Measurements from ENCODE around the gene DDX50.
"Not testable (repeated sequence)": the region's sequence is repeated elsewhere in the genome, so short reads cannot be mapped to it uniquely, and the experiment has no call there.

Gene DDX50

DNA sequence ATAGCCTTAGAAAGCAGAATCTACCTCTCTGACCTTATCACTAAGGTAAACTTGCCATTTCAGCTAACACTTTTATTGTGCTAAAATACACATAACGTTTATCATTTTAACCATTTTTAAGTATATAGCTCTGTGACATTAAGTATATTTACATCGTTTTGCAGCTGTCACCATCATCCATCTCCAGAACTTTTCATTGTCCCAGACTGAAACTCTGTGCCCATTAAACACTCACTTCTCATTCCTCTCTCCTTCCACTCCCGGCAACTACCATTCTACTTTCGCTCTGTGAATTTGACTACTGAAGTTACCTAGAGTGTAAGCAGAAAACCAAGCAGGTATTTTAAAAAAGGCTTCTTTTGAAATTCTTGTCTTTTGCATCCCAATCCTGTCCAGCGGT is 1.3 kb downstream of the DDX50 start:
- DNase-seq, result no peak

DNA sequence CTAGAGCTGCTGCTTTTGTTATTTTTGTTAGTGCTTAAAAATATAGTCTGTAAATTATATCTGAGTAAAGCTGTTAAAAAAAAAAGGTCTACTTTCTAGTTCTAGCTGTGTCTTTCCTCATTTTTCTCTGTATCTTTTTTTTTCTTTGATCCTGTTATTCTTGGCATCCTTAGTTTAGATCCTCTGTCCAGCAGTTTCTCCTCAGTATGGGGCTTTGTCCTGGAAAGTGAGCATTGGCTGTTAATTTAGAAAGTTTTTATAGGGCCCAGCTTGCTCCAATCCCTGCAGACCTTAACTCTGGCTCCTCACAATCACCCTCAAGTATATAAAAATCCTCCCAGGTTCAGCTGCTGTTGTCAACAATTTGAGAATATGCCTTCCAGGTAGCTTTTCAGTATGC is 23.5 kb downstream of the DDX50 start:
- DNase-seq, result no peak

DNA sequence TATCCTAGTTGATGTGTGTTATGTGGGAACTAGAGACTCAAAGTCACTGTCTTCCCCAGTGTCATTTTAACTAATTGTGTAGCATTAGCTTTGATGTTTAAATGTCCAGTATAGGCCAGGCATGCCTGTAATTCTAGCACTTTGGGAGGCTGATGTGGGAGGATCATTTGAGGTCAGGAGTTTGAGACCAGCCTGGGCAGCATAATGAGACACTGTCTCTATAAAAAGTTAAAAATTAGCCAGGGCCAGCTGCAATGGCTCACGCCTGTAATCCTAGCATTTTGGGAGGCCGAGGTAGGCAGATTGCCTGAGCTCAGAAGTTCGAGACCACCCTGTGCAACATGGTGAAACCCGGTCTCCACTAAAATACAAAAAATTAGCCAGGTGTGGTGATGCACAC is 24.4 kb downstream of the DDX50 start:
- DNase-seq, result no peak

DNA sequence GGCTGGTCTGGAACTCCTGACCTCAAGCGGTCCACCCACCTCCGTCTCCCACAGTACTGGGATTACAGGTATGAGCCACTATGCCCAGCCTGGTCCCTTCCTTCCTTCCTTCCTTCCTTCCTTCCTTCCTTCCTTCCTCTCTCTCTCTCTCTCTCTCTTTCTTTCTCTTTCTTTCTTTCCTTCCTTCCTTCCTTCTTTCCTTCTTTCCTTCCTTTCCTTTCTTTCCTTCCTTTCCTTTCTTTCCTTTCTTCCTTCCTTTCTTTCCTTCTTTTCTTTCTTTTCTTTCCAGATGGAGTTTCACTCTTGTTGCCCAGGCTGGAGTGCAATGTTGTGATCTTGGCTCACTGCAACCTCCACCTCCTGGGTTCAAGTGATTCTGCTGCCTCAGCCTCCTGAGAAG is 28.0 kb downstream of the DDX50 start:
- not testable (repeated sequence) for DNase-seq

DNA sequence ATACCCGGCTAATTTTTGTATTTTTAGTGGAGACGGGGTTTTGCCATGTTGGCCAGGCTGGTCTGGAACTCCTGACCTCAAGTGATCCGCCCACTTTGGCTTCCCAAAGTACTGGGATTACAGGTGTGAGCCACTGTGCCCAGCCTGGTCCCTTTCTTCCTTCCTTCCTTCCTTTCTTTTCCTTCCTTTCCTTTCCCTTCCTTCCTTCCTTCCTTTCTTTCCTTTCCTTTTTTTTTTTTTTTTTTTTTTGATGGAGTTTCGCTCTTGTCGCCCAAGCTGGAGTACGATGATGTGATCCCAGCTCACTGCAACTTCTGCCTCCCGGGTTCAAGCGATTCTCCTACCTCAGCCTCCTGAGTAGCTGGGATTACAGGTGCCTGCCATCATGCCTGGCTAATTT is 28.8 kb downstream of the DDX50 start:
- not testable (repeated sequence) for DNase-seq

DNA sequence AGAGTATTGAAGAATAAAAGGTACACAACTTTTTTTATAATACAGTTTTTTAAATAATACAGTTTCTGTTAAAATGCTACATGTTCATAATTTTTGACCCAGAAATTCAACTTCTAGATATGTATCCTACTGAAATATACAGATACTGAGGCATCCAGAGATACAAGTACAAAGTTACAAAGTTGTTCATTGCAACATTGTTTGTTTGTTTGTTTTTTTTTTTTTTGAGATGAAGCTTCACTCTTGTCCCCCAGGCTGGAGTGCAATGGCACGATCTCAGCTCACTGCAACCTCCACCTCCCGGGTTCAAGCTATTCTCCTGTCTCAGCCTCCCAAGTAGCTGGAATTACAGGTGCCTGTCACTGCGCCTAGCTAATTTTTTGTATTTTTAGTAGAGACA is 31.7 kb downstream of the DDX50 start:
- not testable (repeated sequence) for DNase-seq

DNA sequence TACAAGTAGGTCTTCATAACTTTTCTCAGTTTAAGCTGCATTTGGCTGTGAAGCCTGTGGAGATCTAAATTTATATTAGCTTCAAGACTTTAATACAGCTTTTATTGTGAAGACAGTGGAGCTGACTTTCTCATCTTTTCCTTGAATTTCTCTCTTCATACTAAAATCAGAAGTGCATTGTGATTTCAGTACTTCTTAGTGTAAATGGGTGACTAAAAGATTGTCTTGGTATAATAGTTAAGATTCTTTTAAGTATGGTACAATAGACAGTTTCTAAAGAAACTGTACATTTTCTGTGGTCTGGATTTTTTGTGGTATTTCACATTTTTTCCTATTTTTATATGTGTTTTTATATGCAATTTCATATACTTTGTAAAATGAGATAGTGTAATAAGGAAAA is 33.9 kb downstream of the DDX50 start:
- no peak for DNase-seq

DNA sequence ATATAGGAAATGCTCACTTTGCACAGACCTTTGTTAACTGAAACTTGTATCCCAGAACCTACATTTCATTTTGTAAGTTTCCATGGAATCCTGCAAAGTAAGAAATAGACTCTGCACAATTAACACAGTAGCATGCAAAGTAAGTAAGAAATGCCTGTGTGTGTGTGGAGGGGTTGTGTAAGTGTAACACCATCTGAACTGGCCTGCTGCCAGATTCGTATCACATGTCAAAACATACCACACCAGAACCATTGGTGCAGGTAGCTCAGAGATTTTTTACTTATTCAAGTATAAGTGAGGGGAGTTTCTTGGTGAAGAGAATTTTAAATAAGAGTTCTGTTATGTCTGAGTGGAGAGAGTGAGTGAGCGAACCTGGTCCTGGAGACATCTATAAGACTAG is 37.0 kb downstream of the DDX50 start:
- DNase-seq, result no peak

DNA sequence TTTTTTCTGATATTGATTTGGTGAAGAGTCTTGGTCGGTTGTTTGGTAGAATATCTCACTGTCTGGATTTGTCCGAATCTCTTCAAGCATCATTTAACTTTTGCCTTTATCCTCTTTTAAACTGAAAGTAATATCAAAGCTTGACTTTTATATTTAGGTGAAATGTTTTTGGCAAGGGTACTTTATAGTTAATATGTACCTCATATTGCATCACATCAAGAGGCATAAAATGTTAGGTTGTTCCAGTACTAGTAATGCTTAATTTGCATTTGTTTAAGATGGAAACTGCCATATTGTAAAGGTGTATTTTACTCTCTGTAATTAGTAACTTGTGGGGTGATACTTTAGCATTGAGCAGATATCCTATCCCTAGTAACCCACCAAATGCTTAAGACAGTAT is 37.8 kb downstream of the DDX50 start:
- no peak for DNase-seq

DNA sequence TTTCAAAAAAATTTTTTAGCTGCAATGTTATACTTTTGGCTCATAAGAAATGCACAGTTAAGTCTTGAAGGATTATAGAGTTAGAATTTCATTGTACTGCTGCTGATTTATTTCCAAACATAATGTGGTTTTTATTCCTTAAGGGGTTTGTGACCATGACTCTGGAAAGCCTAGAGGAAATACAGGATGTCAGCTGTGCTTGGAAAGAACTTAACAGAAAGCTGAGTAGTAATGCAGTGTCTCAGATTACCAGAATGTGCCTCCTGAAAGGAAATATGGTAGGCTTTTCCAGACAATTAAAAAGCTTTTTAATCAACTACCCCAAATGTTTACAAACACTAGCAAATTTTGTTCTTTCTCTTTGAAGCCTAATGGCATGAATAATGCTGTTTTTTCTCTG is 39.8 kb downstream of the DDX50 start:
- DNase-seq, result not testable (repeated sequence)

DNA sequence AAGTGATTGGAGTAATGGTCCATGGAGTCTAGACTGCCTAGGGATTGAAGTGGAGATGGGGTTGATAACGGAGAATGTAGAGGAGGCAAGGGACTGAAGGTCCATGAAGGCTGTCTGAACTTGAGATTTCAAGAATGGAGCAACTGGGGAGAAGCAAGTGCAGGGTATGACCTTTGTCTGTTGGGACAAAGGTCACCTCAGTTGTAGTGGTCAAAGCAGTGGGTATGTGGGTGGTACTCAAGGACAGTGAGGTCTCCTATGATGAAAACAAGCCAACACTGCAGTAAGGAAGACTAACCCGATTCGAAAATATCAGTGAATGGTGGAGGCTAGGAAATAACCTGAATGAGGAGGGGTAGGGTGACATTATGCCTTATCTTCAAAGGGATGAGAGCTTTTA is 49.5 kb downstream of the DDX50 start:
- no peak for DNase-seq

DNA sequence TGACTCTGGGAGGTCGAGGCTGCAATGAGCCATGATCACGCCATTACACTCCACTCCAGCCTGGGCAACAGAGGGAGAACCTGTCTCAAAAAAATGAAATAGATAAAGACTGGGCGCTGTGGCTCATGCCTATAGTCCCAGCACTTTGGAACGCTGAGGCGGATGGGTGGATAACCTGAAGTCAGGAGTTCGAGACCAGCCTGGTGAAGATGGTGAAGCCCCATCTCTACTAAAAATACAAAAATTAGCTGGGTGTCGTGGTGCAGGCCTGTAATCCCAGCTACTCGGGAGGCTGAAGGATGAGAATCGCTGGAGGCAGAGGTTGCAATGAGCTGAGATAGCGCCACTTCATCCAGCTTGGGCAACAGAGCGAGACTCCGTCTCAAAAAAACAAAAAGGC is 53.8 kb downstream of the DDX50 start:
- no peak for DNase-seq

DNA sequence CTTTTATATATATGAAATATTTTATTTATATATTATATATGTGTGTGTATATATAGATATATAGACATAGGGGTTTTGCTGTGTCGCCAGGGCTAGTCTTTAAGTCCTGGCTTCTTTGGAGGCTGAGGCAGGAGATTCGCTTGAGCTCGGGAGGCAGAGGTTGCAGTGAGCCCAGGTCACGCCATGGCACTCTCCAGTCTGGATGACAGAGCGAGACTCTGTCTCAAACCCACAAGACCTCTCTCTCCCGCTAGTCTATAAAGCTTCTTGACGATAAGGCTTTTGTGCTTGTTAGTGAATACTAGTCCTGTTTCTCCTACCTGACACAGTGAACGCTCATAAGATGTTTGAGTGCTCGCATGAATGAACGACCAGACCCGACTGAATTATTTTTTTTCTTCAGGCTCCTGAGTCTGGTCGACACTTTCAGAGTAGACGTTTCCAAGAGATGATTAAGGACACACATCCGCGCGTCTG is 54.3 kb downstream of the DDX50 start:
- DNase-seq, result peak; percentile 64

DNA sequence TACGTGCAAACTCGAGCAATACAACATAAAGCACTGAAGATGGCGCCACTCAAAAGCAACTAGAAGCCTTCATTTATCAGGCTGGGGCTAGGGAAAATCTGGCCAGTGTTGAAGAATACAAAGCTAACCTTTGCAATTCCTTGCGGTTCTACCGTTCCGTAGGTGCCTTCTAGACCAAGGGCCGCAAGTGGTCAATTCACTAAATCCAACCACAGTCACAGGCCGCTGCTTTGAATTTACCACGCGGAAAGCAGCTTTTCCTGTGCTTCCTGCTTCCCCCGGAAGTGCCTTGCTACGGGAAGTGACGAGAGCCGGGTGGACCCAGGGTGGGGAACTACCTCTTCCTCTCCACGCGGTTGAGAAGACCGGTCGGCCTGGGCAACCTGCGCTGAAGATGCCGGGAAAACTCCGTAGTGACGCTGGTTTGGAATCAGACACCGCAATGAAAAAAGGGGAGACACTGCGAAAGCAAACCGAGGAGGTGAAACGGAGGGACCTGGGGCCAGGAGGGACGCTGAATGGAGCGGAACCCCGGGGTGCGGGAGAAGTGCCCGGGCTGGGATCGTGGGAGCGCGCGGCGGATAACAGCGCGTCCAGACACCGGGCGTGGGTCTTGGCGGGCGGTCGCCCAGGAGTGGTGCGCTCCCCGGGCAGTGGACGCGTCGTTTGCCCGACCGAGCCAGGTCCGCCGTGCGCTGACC is 54.9 kb downstream of the DDX50 start, which contains the start of gene DDX21:
Gene DDX21 (plus strand): TSS at position 339 of the 701 bp plus-strand sequence. CDS start 56 bp downstream, at position 395.
- peak; percentile 90 for DNase-seq

DNA sequence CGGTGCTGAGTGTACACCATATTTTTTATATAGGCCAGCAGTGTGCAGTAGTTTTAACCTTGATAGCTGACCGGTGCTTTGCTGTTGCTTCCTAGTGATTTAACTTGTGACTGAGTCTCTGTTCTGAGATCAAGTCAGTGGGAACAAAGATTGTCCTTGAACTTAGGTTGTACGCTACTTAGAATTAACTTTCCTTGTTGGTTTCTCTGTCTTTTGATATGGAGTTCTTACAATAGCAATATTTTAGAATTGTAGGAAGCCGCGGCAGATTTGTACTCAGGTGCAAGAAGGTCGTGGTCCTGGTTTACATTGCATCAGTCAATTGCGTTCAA is 56.1 kb downstream of the DDX50 start:
- DNase-seq, result no peak

DNA sequence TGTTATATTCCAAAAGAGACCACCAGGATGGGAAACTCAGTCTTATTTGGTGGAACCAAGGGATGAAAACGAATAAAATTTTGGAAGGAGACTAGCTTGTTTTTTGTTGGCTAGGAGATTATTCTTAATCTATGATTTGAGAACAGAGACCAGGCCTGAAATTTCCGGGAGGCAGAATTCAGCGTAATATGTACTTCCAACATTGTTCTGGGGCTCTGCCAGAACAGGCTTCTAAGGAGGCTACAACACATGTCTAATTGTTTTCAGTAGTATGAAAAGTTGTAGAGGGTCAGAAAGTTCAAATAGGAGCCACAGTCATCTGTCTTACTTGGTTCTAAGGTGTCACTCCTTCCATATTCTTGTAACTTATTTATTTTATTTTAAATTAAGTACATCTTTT is 56.5 kb downstream of the DDX50 start:
- no peak for DNase-seq

DNA sequence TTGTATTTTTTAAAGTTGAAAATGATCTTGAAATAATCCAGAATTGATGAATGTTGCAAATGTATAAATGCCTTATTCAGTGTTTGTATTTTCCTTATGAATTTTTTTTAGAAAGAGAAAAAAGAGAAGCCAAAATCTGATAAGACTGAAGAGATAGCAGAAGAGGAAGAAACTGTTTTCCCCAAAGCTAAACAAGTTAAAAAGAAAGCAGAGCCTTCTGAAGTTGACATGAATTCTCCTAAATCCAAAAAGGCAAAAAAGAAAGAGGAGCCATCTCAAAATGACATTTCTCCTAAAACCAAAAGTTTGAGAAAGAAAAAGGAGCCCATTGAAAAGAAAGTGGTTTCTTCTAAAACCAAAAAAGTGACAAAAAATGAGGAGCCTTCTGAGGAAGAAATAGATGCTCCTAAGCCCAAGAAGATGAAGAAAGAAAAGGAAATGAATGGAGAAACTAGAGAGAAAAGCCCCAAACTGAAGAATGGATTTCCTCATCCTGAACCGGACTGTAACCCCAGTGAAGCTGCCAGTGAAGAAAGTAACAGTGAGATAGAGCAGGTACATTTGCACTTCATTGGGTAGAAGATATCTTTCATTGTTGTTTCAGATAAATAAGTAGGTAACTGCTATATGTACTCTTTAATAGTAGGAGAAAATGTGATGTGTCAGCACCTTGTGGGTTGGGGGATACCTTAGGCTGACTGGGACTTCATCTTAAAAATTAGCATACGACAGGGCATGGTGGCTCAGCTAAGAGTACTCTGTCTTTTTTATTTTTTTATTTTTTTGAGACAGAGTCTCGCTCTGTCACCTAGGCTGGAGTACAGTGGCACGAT is 58.8 kb downstream of the DDX50 start:
- DNase-seq, result no peak

DNA sequence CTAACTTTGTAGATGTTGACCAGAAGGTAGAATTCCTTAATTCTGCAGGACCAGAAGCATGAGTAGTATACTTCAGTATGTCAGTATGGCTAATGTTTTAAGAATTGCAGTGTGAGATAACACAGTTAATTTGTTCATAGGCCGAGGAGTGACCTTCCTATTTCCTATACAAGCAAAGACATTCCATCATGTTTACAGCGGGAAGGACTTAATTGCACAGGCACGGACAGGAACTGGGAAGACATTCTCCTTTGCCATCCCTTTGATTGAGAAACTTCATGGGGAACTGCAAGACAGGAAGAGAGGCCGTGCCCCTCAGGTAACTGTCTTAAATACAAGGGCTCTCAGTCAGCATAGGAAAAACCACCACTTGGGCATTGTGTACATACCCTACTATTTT is 62.0 kb downstream of the DDX50 start:
- no peak for DNase-seq

DNA sequence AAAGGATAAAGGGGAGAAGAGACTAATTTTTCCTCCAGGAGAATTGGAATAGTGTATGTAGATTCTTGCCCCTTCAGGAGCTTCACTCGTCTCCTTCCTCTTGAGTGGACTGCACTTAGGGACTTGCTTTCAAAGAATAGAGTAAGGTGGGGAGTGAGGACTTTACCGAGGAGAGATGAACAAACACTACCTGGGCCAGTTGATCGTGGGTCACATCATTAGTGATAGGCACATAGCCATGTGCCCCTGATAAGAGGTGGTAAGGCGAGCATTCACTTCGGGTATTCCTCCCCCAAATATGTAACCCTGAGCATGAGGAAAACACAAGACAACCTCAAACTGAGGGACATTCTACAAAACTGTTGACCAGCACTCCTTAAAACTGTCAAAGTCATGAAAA is 72.9 kb downstream of the DDX50 start:
- DNase-seq, result no peak

DNA sequence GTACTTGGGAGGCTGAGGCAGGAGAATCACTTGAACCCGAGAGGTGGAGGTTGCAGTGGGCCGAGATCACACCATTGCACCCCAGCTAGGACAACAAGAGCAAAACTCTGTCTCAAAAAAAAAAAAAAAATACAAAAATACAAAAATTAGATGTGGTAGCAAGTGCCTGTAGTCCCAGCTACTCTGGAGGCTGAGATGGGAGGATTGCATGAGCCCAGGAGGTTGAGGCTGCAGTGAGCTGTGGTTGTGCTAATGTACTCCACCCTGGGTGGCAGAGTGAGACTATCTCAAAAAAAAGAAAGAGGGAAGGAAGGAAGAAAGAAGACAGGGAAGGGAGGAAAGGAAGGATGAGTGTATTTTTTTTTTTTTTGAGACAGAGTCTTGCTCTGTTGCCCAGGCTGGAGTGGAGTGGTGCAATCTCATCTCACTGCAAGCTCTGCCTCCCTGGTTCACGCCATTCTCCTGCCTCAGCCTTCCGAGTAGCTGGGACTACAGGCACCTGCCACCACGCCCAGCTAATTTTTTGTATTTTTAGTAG is 74.9 kb downstream of the DDX50 start:
- not testable (repeated sequence) for DNase-seq

DNA sequence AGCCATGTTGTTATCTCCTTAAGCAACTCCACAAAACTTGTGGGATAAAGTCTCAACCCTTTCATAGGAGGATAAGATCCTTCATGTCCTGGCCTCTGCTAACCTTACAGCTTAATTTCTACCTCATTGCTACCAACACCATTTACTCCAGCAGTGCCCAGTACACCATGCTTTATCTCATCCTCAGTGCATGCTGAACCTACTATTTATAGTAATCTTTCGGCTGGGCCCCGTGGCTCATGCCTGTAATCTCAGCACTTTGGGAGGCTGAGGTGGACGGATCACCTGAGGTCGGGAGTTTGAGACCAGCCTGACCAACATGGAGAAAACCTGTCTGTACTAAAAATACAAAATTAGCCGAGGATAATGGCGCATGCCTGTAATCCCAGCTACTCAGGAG is 78.6 kb downstream of the DDX50 start:
- not testable (repeated sequence) for DNase-seq

DNA sequence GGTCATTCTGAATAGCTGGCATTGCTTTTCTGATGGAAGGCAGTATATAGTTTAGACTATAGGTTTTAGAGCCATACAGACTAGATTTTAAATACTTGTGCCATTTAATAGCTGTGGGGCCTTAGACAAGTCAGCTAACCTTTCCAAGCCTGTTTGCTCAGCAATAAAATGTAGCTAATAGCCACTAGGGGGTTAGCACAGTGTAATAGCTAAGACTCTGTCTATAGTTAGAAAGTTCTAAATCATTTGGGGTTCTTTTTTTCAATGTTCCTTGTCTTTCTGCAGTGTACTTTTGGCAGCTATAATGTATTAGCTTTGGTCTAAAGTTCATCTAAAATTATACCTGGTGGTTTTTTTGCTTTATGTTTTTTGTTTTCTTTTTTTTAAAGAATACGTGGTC is 80.0 kb downstream of the DDX50 start:
- no peak for DNase-seq

DNA sequence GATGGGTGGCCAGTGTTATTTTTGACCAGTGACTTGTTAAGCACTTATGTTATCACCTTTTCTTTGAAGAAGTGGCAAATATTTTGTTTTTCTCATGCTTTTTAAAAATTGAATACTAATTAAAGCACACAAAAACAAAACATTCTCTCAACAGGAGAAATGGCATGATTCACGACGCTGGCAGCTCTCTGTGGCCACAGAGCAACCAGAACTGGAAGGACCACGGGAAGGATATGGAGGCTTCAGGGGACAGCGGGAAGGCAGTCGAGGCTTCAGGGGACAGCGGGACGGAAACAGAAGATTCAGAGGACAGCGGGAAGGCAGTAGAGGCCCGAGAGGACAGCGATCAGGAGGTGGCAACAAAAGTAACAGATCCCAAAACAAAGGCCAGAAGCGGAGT is 81.3 kb downstream of the DDX50 start:
- no peak for DNase-seq

DNA sequence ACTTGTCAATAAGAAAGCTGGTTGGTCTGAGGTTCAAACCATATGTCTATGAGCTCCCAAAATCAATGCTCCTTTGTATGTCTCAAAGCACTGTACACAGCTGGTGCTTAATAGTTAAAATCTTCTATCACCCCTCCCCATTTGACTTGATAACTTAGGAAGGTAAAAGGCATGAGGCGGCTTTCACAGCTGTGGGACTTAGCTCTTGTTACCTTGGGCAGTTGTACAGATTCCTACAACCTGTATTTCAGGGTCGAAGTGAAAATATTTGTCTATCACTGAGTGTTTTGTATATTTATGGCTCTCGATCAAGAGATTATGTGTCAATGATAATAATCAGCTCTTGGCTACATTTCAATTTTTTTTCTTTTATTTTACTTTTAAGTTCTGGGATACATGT is 86.5 kb downstream of the DDX50 start:
- no peak for DNase-seq

All from activated CD8-positive, alpha-beta memory T cell treated with anti-CD3 and anti-CD28 coated beads, Interleukin-2, amount 50 U/mL, for 48 hours (primary cell).